Subcutaneous adipose tissue (tissue), 4 donors: ENCODE results near the gene PTPN7. TPM values are rescaled to one million over a fixed set of nuclear protein-coding genes. Genes with fewer than 3 reads are reported as not detected.

ENCODE experiments used
- total RNA-seq, 4 donors: library from RNA; depleted of rRNA; stranded (reverse); fragments of >200 nt; gene quantifications; one replicate each; pipeline ENCODE4 v1.1.0, GENCODE V29; 2016
- TF ChIP-seq, protein P1 (sequence below): fragments of 450-650 bp; IDR thresholded peaks from one replicate; pipeline ENCODE4 v1.5.1; 2016; ENCODE audit warnings: low read depth, mild to moderate bottlenecking, control low read depth, antibody characterized with exemption, moderate library complexity

The PTPN7 gene
- total RNA-seq, 4 donors from 2014 or later, result 1.8 to 21.8 (median 2.6) TPM; not detected in 1

DNA sequence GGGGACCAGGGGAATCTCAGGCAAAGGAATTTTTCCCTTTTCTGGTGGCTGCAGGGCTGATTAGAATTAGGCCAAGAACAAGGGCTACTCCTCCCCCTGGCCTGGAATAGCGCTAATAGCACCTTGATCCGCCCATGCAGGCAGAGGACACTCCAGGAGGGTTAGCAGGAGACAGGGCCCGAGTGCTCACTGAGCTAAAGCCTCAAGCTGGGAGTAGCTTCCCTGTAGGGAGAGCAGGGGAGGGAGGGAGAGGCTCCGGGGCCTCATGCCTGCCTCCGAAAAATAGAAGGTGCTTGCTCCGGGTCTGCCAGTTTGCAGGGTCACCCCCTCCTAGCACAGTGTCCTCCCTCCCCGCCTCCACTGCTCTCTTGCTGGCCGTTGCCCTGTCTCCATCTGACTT lies 3.8 kb downstream of the PTPN7 start:
- TF ChIP-seq, protein P1, sequence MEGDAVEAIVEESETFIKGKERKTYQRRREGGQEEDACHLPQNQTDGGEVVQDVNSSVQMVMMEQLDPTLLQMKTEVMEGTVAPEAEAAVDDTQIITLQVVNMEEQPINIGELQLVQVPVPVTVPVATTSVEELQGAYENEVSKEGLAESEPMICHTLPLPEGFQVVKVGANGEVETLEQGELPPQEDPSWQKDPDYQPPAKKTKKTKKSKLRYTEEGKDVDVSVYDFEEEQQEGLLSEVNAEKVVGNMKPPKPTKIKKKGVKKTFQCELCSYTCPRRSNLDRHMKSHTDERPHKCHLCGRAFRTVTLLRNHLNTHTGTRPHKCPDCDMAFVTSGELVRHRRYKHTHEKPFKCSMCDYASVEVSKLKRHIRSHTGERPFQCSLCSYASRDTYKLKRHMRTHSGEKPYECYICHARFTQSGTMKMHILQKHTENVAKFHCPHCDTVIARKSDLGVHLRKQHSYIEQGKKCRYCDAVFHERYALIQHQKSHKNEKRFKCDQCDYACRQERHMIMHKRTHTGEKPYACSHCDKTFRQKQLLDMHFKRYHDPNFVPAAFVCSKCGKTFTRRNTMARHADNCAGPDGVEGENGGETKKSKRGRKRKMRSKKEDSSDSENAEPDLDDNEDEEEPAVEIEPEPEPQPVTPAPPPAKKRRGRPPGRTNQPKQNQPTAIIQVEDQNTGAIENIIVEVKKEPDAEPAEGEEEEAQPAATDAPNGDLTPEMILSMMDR, result no peak

DNA sequence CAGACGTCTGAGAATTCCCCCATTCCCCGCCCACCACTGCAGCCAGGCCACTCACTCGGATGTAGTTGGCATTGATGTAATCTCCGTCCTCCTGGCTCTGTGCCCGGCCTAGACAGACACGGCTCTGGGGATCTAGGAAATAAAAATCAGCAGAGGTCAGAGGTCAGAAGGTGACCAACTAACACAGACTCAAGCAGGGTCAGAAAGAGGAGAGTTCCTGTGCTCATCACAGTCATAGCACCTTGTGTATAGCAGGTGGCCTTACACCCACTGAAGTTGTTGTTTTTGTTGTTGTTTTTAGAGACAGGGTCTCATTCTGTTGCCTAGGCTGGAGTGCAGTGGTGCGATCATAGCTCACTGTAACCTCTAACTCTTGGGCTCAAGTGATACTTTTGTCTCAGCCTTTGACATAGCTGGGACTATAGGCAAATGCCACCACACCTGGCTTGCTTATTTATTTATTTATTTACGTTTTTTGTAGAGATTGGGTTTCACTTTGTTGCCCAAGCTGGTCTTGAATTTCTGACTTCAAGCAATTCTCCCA lies 4.9 kb downstream of the PTPN7 start:
- TF ChIP-seq, protein P1, result no peak

DNA sequence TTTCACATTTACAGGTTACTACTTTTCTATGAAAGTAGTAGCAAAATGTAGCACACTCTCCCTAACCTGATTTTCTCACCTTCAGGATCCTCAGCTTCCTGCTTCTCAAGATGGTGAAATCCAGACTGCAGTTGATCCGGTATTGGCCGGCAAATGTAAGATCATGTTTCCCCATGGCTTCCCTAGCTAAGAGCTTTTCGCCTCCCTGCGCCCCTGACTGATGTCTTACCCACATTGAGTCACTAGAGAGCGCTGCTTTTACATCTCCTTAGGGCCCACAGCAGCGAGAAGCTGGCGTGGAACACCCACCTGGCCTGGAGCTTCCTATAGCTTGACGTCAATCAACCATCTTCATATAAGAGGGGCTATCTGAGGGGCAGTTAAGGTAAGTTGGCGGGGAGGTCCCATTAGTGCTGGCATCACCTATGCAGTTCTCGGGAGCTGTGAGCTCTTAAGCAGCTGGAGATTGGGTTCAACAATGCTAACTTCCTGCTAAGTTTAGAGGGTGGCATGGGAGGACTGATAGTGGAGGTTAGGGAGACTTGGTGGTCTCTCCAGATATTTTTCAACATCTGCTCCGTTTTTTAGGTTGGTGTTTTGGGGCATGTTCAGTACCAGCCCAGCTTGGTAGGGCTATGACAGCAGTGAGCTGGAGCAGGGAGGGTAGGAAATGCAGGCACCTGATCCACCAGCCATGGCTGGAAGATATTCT lies 5.5 kb downstream of the PTPN7 start:
- TF ChIP-seq, protein P1, result no peak

DNA sequence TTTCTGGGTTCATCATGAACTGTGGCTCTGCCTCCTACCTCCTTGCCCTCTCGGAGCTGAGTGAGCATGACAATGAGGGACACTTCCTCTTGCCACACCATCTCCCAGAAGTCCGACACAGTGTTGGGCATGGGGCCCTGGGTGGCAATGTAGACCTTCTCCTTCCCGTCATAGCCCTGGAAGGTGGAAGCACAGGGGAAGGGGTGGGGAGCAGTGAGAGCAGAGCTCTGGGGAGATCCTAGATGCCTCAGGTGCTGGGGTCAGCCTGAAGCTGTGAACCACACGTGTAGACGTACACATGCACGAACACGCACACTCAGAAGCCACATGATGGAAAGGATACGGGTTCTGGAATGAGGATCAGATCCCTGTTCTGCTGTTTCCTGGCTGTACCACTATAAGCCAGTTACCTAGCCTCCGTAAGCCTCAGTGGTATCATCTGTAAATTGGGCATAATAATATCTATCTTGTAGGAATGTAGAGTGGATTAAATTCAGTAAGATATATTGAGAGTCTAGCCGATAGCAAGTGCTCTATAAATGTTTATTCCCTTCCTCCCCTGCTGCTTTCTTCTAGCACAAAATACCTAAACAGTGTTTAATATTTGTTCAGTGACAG lies 6.1 kb downstream of the PTPN7 start:
- TF ChIP-seq, protein P1, result no peak

DNA sequence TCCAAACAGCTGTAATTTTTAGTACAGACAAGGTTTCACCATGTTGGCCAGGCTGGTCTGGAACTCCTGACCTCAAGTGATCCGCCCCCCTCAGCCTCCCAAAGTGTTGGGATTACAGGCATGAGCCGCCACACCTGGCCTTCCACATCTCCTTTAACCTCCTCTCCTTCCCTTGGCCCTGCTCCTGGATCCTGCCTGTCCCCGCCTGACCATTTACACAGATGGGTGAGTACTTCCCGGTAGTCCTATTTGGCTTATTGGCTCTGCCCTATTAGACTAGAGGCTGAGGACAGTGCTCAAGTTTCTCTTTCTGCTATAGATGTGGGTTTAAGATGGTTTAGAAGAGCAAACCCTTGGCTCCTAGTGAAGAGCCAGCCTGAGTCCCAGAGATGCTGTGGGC lies 7.1 kb downstream of the PTPN7 start:
- TF ChIP-seq, protein P1, result no peak

DNA sequence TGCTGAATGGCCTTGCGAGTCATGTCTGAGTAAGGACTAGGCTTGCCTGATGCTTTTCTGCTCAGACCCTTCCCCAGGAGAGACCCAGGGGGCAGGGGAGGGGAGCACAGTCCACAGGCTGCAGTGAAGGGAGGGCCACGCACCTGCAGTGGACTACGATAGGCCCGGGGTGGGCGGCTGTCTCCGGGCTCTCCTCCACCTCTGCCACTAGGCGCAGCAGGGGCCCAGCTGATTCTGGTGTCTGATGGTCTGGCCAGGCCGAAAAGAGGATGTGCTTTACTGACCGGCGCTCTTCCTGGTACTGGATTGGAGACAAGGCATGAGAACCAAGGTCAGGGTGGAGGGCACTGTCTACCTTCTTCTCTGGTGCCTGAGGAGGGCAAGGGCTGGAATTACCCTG lies 8.0 kb downstream of the PTPN7 start:
- TF ChIP-seq, protein P1, result no peak

DNA sequence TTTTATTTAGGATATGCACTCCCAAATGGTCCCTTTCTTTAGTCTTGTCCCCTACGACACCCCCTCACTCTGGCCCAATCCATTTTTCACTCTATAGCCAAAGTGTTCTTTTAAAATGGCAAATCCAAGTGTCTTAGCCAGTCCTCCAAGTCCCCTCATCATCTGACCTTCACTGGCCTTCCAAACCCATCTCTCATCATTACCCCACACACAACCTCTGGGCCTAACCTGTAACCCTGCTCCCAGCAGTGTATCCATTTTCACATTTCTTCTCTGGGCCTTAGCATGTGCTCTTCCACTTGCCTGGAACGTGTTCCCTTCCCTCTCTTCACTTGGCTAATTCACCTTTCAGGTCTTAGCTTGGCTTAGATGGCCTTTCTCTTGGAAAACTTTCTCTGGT lies 9.4 kb downstream of the PTPN7 start:
- TF ChIP-seq, protein P1, result no peak
